Activated naive CD4-positive, alpha-beta T cell treated with anti-CD3 and anti-CD28 coated beads for 36 hours (primary cell): ENCODE data around the gene TP73. TPM values are rescaled to one million over a fixed set of nuclear protein-coding genes. Genes with fewer than 3 reads are reported as not detected.
"Not testable (repeated sequence)": the region's sequence is repeated elsewhere in the genome, so short reads cannot be mapped to it uniquely, and the experiment has no call there.

Experiments used
- CTCF ChIA-PET: fragments of 350-600 bp; sonication (Branson Sonifier 250); formaldehyde crosslinking; loops from one replicate; lab custom pipeline; 2021; ENCODE audit warnings: antibody characterized with exemption; lab: Charles Lee
- DNase-seq: peaks from one replicate; pipeline ENCODE4 v3.0.0-alpha.2; 2020
- H3K27ac Mint-ChIP-seq: one replicate; pipeline ENCODE4 v1.8.0; 2021; ENCODE audit warnings: mild to moderate bottlenecking, mixed read lengths
- H3K27me3 Mint-ChIP-seq: one replicate; pipeline ENCODE4 v1.8.0; 2021; ENCODE audit warnings: low read depth, mixed read lengths
- H3K36me3 Mint-ChIP-seq: one replicate; pipeline ENCODE4 v1.8.0; 2021; ENCODE audit warnings: low read depth, mixed read lengths
- H3K4me1 Mint-ChIP-seq: one replicate; pipeline ENCODE4 v1.8.0; 2021; ENCODE audit warnings: low read depth, mixed read lengths
- H3K4me3 Mint-ChIP-seq: one replicate; pipeline ENCODE4 v1.8.0; 2021; ENCODE audit warnings: mild to moderate bottlenecking, moderate library complexity, mixed read lengths
- H3K9me3 Mint-ChIP-seq: one replicate; pipeline ENCODE4 v1.8.0; 2021; ENCODE audit warnings: mixed read lengths
- intact Hi-C: fragments of 100-400 bp; cut with micrococcal nuclease; formaldehyde crosslinking; loops from one replicate; pipeline ENCODE4 v1.15.1; 2023
- total RNA-seq, 2 experiments: library from RNA; stranded (reverse); gene quantifications; one replicate each; pipeline ENCODE4 v1.2.3, GENCODE V29; 2021

The TP73 gene
- total RNA-seq, 2 experiments from 2014 or later, result 0.20 to 0.43 TPM

- intact Hi-C loops, result no loop called here
- Mint-ChIP-seq H3K9me3 (no peaks in the 10 kb centered on the region), H3K27ac (no peak overlapping the region), H3K36me3 (no peaks in the 10 kb centered on the region), H3K4me1 (peaks cover 6% of the 10 kb centered on the region), H3K27me3 (peaks cover 7% of the 10 kb centered on the region), H3K4me3 (no peak overlapping the region)
- no peak for DNase-seq
- CTCF ChIA-PET, result interaction anchor here (0.9 kb wide), 1 partner anchor 8 kb away, joined by 3 read pairs; no protein-coding TSS in a partner anchor
Measured at GRCh38 chr1:3716351-3716750, 64.0 kb downstream of the TP73 start.

DNA sequence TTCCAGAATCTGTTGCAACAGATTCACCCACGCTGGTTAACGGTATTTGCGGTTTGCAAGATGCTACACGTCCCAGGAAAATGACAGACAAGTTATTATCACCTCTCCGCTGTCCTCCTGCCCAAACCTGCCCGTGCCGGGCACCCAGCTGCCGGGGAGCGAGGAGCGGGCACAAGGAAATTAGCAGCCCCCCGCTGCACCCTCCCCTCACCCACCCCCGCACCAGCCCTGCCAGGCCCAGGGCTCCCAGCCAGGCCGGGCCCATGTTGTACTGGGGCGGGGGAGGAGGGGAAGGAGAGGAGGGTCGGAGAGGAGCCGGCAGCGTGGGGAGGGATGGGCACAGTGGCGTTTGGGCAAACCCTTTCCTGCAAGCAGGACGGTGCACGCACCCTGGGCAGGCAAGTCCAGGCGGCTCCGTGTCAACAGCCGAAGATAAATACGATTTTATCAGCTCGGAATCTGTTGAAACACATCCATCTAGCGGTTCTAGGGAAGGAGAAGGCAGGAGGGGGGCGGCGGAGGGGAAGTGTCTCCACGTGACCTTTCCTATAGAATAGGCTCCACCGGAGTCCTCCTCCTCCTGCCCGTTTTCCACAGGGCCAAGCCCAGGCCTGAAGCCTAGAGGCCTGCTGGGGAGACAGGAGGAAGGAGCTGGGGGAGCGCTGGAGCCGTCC, 64.9 kb downstream of the TP73 start:
- CTCF ChIA-PET, result no interaction called here
- H3K4me1 Mint-ChIP-seq, result peaks cover 6% of the 10 kb centered on the region
- intact Hi-C loops, result no loop called here
- no peaks in the 10 kb centered on the region for H3K9me3 Mint-ChIP-seq
- H3K36me3 Mint-ChIP-seq, result no peaks in the 10 kb centered on the region
- H3K4me3 Mint-ChIP-seq, result no peak overlapping the region
- no peak for DNase-seq
- peaks cover 2% of the 10 kb centered on the region for H3K27me3 Mint-ChIP-seq
- no peak overlapping the region for H3K27ac Mint-ChIP-seq

GRCh38 chr1:3717715-3718601, 65.6 kb downstream of the TP73 start:
- no peaks in the 10 kb centered on the region for H3K27me3 Mint-ChIP-seq
- no peak overlapping the region for H3K27ac Mint-ChIP-seq
- no peak overlapping the region for H3K4me3 Mint-ChIP-seq
- no peak for DNase-seq
- CTCF ChIA-PET, result no interaction called here
- intact Hi-C loops, result no loop called here
- peaks cover 6% of the 10 kb centered on the region for H3K4me1 Mint-ChIP-seq
- no peaks in the 10 kb centered on the region for H3K36me3 Mint-ChIP-seq
- H3K9me3 Mint-ChIP-seq, result no peaks in the 10 kb centered on the region

DNA sequence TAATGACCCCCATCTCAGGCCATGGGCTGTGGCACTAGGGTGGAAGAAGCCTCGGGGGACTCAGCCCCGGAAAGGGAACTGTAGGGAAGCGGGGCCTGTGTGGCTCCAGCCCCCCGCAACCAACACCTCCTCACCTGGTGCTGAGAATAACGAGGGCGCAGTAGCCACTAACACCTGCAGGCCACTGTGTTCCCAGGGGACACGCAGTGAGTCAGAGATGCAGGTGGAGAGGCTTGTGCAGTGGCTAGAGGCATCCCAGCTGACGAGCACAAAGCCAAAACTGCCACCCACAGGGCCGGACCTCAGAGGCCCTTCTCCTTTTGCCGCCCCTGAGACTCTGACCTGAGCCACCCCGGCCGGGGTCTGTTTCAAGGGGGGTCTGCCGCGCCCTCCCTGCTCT, 66.4 kb downstream of the TP73 start:
- Mint-ChIP-seq H3K9me3 (no peaks in the 10 kb centered on the region), H3K27me3 (no peaks in the 10 kb centered on the region), H3K27ac (no peak overlapping the region), H3K36me3 (no peaks in the 10 kb centered on the region), H3K4me1 (peaks cover 6% of the 10 kb centered on the region), H3K4me3 (no peak overlapping the region)
- CTCF ChIA-PET, result no interaction called here
- DNase-seq, result no peak
- intact Hi-C loops, result no loop called here

DNA sequence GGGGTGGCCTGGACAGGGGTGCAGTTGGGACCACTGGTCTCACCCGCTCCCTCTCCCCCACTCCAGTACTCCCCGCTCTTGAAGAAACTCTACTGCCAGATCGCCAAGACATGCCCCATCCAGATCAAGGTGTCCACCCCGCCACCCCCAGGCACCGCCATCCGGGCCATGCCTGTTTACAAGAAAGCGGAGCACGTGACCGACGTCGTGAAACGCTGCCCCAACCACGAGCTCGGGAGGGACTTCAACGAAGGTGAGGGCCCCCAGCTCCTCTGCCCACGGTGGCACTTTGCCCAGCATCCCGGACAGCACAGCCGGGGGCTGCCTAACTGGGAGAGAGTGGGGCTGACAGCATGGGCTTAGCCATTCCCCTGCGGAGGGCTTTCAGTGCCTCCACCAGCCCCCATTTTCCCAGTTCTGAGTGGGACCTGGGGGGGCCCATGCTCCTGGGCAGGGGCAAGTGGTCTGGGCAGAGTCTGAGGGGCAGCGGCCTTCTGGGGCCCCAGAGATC, 69.7 kb downstream of the TP73 start:
- H3K4me1 Mint-ChIP-seq, result peaks cover 6% of the 10 kb centered on the region
- intact Hi-C loops, result no loop called here
- CTCF ChIA-PET, result interaction anchor here (0.6 to 1.2 kb wide), 3 partner anchors 27 to 128 kb away, joined by 3 read pairs; no protein-coding TSS in a partner anchor
- H3K9me3 Mint-ChIP-seq, result no peaks in the 10 kb centered on the region
- H3K27ac Mint-ChIP-seq, result no peak overlapping the region
- H3K36me3 Mint-ChIP-seq, result no peaks in the 10 kb centered on the region
- no peak for DNase-seq
- H3K27me3 Mint-ChIP-seq, result no peaks in the 10 kb centered on the region
- no peak overlapping the region for H3K4me3 Mint-ChIP-seq

DNA sequence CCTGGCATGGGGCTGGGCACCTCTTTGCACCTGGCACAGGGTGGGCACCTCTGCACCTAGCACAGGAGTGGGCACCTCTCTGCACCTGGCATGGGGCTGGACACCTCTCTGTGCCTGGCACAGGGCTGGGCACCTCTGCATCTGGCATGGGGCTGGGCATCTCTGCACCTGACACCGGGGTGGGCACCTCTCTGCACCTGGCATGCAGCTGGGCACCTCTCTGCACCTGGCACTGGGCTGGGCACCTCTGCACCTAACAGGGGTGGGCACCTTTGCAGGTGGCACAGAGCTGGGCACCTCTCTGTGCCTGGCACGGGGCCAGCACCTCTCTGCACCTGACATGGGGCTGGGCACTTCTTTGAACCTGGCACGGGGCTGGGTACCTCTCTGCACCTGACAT, 70.5 kb downstream of the TP73 start:
- no peak for DNase-seq
- Mint-ChIP-seq H3K4me3 (no peak overlapping the region), H3K27ac (no peak overlapping the region), H3K27me3 (no peaks in the 10 kb centered on the region), H3K4me1 (peaks cover 6% of the 10 kb centered on the region), H3K36me3 (no peaks in the 10 kb centered on the region), H3K9me3 (no peaks in the 10 kb centered on the region)
- CTCF ChIA-PET, result no interaction called here
- intact Hi-C loops, result no loop called here

DNA sequence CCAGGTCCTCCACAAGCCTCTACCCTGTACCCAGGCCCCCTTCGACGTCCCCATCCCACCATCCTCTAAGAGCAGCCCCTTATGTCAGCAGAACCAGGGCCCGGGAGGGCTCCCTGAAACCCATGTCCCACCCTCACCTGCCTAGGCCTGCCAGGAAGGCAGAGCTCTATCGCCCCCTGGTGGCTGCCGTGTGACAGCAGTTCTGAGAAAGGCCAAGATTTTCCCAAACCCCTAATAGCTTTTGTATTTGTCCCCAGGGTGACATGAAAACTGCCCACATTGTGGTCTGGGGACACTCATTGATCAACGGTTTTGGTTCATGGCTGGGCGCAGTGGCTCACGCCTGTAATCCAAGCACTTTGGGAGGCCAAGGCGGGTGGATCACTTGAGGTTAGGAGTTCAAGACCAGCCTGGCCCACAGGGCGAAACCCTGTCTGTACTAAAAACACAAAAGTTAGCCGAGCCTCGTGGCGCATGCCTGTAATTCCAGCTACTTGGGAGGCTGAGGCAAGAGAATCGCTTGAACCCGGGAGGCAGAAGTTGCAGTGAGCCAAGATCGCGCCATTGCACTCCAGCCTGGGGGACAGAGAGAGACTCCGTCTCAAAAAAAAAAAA, 72.2 kb downstream of the TP73 start:
- H3K4me3 Mint-ChIP-seq, H3K27ac Mint-ChIP-seq, H3K9me3 Mint-ChIP-seq, H3K36me3 Mint-ChIP-seq, H3K4me1 Mint-ChIP-seq, H3K27me3 Mint-ChIP-seq: not testable (repeated sequence)
- intact Hi-C loops, result loop anchor here (1.0 to 2.0 kb wide), 4 partner anchors 106 to 272 kb away; no protein-coding TSS in a partner anchor
- peak; percentile 82 for DNase-seq
- CTCF ChIA-PET, result interaction anchor here (0.7 to 1.3 kb wide), 6 partner anchors 8 to 75 kb away, joined by 3 to 7 read pairs (median 3); partner anchors contain the start of gene WRAP73

DNA sequence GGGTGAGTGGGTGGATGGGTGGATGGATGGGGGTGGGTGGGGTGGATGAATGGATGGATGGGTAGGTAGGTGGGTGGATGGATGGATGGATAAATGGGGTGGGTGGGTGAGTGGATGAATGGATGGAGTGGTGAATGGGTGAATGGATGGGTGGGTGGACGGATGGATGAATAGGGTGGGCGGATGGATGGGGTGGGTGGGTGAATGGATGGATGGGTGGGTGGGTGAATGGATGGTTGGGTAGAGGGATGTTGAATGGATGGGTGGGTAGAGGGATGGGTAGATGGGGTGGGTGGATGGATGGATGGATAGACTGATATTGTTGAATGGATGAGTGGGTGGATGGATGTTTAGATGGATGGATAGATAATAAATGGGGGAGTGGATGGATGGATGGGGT, 73.0 kb downstream of the TP73 start:
- no peak overlapping the region for H3K27ac Mint-ChIP-seq
- H3K36me3 Mint-ChIP-seq, result no peaks in the 10 kb centered on the region
- intact Hi-C loops, result loop anchor here (2.0 kb wide), 2 partner anchors 107 to 273 kb away; no protein-coding TSS in a partner anchor
- CTCF ChIA-PET, result interaction anchor here (0.9 to 1.3 kb wide), 3 partner anchors 9 to 25 kb away, joined by 3 to 7 read pairs (median 6); no protein-coding TSS in a partner anchor
- H3K27me3 Mint-ChIP-seq, result no peaks in the 10 kb centered on the region
- H3K4me1 Mint-ChIP-seq, result peaks cover 4% of the 10 kb centered on the region
- DNase-seq, result no peak
- H3K9me3 Mint-ChIP-seq, result no peaks in the 10 kb centered on the region
- no peak overlapping the region for H3K4me3 Mint-ChIP-seq

GRCh38 chr1:3727042-3727824, 74.9 kb downstream of the TP73 start:
- H3K27me3 Mint-ChIP-seq, result peaks cover 2% of the 10 kb centered on the region
- DNase-seq, result peak; percentile 23
- H3K4me1 Mint-ChIP-seq, result no peaks in the 10 kb centered on the region
- intact Hi-C loops, result no loop called here
- no peaks in the 10 kb centered on the region for H3K9me3 Mint-ChIP-seq
- no peak overlapping the region for H3K4me3 Mint-ChIP-seq
- H3K36me3 Mint-ChIP-seq, result no peaks in the 10 kb centered on the region
- no peak overlapping the region for H3K27ac Mint-ChIP-seq
- CTCF ChIA-PET, result interaction anchor here (0.7 to 1.4 kb wide), 3 partner anchors 12 to 743 kb away, joined by 3 to 6 read pairs (median 3); no protein-coding TSS in a partner anchor

DNA sequence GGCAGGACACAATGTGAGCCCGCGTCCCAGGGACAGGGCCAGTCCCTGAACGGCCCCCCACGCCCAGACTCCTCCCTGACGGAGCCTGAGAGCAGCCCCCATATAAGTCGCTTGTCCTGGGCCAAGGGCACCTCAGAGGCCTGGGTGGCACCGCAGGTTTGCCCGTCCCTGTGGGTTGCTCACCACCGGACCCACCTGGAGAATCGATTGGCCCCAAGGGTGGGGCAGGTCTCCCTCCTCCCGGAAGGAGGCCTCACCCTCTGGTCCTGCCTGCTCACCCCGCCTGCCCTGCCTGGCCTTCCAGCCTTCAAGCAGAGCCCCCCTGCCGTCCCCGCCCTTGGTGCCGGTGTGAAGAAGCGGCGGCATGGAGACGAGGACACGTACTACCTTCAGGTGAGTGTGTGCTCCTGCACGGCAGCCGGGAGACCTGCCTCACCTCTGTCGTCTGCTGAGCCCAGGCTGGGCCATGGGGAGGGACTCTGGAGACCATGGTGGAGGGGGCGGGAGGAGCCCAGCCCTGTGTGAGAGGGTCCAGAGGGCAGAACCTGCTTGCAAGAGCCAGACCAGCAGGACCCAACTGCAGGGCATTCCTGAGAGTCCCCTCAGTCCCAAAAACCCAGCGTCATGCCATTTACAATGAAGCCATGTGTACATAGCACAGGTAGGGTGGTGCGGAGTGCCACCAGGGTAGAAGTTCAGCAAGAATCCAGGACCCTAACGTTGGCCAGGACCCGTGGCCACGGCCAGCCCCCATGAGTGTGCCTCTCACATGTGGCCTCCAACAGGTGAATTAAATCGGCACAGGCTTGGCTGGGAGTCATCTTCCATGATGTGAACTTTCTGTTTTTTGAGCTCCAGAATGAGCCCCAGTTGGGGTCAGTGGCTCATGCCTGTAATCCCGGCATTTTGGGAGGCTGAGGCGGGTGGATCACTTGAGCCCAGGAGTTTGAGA, 75.8 kb downstream of the TP73 start:
- no peak for DNase-seq
- Mint-ChIP-seq H3K27ac (no peak overlapping the region), H3K9me3 (no peaks in the 10 kb centered on the region), H3K36me3 (no peaks in the 10 kb centered on the region), H3K27me3 (peaks cover 2% of the 10 kb centered on the region), H3K4me1 (no peaks in the 10 kb centered on the region), H3K4me3 (no peak overlapping the region)
- intact Hi-C loops, result no loop called here
- CTCF ChIA-PET, result interaction anchor here (1.4 kb wide), 1 partner anchor 11 kb away, joined by 6 read pairs; no protein-coding TSS in a partner anchor
